H1 (cell line): Measurements from ENCODE around the gene LRP5. TPM values are rescaled to one million over a fixed set of nuclear protein-coding genes. Genes with fewer than 3 reads are reported as not detected.

Experiments
- CTCF ChIA-PET: fragments of 300-600 bp; sonication (Branson Sonifier 250); formaldehyde crosslinking; loops from one replicate; lab custom pipeline; 2021; ENCODE audit not compliant: partially characterized antibody; lab: Charles Lee
- POLR2A ChIA-PET: fragments of 300-600 bp; sonication (Branson Sonifier 250); formaldehyde crosslinking; loops from one replicate; lab custom pipeline; 2021; ENCODE audit warnings: inconsistent platforms; ENCODE audit not compliant: partially characterized antibody; lab: Charles Lee
- DNase-seq, 2 experiments: peaks; one replicate each; pipeline versions ENCODE4 v3.0.0 to v3.0.0-alpha.2; 2010 to 2022; ENCODE audit warnings: low spot score in 2 of 2, low read depth in 1 of 2, mixed read lengths in 1 of 2
- FAIRE-seq: peaks from 2 replicates; lab custom pipeline; 2011; peaks lifted over from hg19 to GRCh38; lab: Jason Lieb, UNC
- H2AFZ ChIP-seq: 2 replicates; pipeline ENCODE4 v1.8.1; 2012; ENCODE audit warnings: low read length, inconsistent platforms
- H2AK5ac ChIP-seq: 2 replicates; pipeline ENCODE4 v1.6.1; 2013; ENCODE audit warnings: low read depth, low read length
- H2BK120ac ChIP-seq: replicated peaks from 2 replicates; pipeline ENCODE3; 2013; ENCODE audit warnings: low read depth, low read length, inconsistent platforms
- H2BK12ac ChIP-seq: 2 replicates; pipeline ENCODE4 v1.6.1; 2013; ENCODE audit warnings: low read depth, low read length
- H2BK15ac ChIP-seq: 2 replicates; pipeline ENCODE4 v1.6.1; 2013; ENCODE audit warnings: low read length
- H2BK20ac ChIP-seq: 2 replicates; pipeline ENCODE4 v1.6.1; 2013; ENCODE audit warnings: low read length
- H2BK5ac ChIP-seq: 2 replicates; pipeline ENCODE4 v1.6.1; 2013; ENCODE audit warnings: low read depth, low read length
- H3K14ac ChIP-seq: 2 replicates; pipeline ENCODE4 v1.6.1; 2013; ENCODE audit warnings: inconsistent platforms; ENCODE audit not compliant: insufficient read length
- H3K18ac ChIP-seq: 2 replicates; pipeline ENCODE4 v1.6.1; 2013; ENCODE audit warnings: low read length; ENCODE audit errors: extremely low read depth
- H3K23ac ChIP-seq: 2 replicates; pipeline ENCODE4 v1.6.1; 2013; ENCODE audit warnings: inconsistent platforms; ENCODE audit not compliant: insufficient read length
- H3K23me2 ChIP-seq: 2 replicates; pipeline ENCODE4 v1.6.1; 2013; ENCODE audit warnings: low read depth, low read length
- H3K27ac ChIP-seq: 2 replicates; pipeline ENCODE4 v1.6.1; 2011; ENCODE audit warnings: low read depth, low read length, inconsistent platforms
- H3K27me3 ChIP-seq, 4 experiments: replicated peaks in 1 of 4; 1 replicate in 1 of 4; 2 replicates in 3 of 4; pipeline versions ENCODE4 v1.6.1 to v1.8.1; 2011 to 2013; ENCODE audit warnings: low read length in 3 of 4, mild to moderate bottlenecking in 3 of 4, inconsistent platforms in 2 of 4, mixed read lengths in 2 of 4, moderate library complexity in 1 of 4; ENCODE audit not compliant: control insufficient read depth in 3 of 4, insufficient read depth in 3 of 4; ENCODE audit errors: extremely low read depth in 1 of 4
- H3K36me3 ChIP-seq, 4 experiments: 2 replicates each; pipeline versions ENCODE4 v1.6.1 to v1.8.1; 2011 to 2013; ENCODE audit warnings: mild to moderate bottlenecking in 4 of 4, low read length in 3 of 4, moderate library complexity in 2 of 4, control low read depth in 1 of 4, inconsistent platforms in 1 of 4; ENCODE audit not compliant: insufficient read depth in 4 of 4, control insufficient read depth in 2 of 4
- H3K4ac ChIP-seq: replicated peaks from 2 replicates; pipeline ENCODE3; 2013; ENCODE audit warnings: low read length, low read depth, mixed read lengths, inconsistent platforms; ENCODE audit not compliant: insufficient read length
- H3K4me1 ChIP-seq, 4 experiments: replicated peaks in 1 of 4; 1 replicate in 1 of 4; 2 replicates in 3 of 4; pipeline versions ENCODE4 v1.6.1 to v1.8.1; 2011 to 2013; ENCODE audit warnings: low read length in 3 of 4, inconsistent platforms in 2 of 4, mixed read lengths in 1 of 4; ENCODE audit not compliant: insufficient read depth in 4 of 4, control insufficient read depth in 3 of 4
- H3K4me2 ChIP-seq, 2 experiments: 2 replicates each; pipeline versions ENCODE4 v1.6.1 to v1.8.1; 2011 to 2013; ENCODE audit warnings: low read depth in 2 of 2, low read length in 2 of 2, control low read depth in 1 of 2, inconsistent platforms in 1 of 2, mild to moderate bottlenecking in 1 of 2; ENCODE audit not compliant: insufficient read depth in 1 of 2
- H3K4me3 ChIP-seq, 4 experiments: fragments of 200-600, 300-600 bp in 1 of 4; sonication (generic), shearing (Covaris generic), sonication (Bioruptor Twin) in 1 of 4; 2 replicates each; pipeline versions ENCODE4 v1.5.1 to v1.8.1; 2011 to 2016; ENCODE audit warnings: low read length in 4 of 4, low read depth in 3 of 4, control low read depth in 2 of 4, inconsistent platforms in 2 of 4, mild to moderate bottlenecking in 2 of 4, mixed read lengths in 1 of 4, moderate library complexity in 1 of 4; ENCODE audit not compliant: insufficient read depth in 2 of 4; ENCODE audit errors: extremely low read depth in 1 of 4
- H3K56ac ChIP-seq: replicated peaks from 2 replicates; pipeline ENCODE3; 2013; ENCODE audit warnings: low read depth, mild to moderate bottlenecking, mixed read lengths, low read length, inconsistent platforms; ENCODE audit not compliant: insufficient read length
- H3K79me1 ChIP-seq: 2 replicates; pipeline ENCODE4 v1.6.1; 2013; ENCODE audit warnings: low read depth, low read length, control low read depth
- H3K79me2 ChIP-seq, 2 experiments: 2 replicates each; pipeline versions ENCODE4 v1.6.1 to v1.8.1; 2012 to 2013; ENCODE audit warnings: low read length in 2 of 2, mild to moderate bottlenecking in 2 of 2, inconsistent platforms in 1 of 2; ENCODE audit not compliant: insufficient read depth in 2 of 2, control insufficient read depth in 1 of 2
- H3K9ac ChIP-seq, 4 experiments: replicated peaks in 1 of 4; 1 replicate in 1 of 4; 2 replicates in 3 of 4; pipeline versions ENCODE4 v1.6.1 to v1.8.1; 2011 to 2013; ENCODE audit warnings: low read depth in 3 of 4, low read length in 3 of 4, control low read depth in 2 of 4, mild to moderate bottlenecking in 2 of 4, moderate library complexity in 2 of 4, inconsistent platforms in 1 of 4; ENCODE audit errors: extremely low read depth in 1 of 4
- H3K9me3 ChIP-seq, 2 experiments: 2 replicates each; pipeline versions ENCODE4 v1.6.1 to v1.8.1; 2012 to 2013; ENCODE audit warnings: mild to moderate bottlenecking in 2 of 2, moderate library complexity in 2 of 2, control low read depth in 1 of 2, inconsistent platforms in 1 of 2, low read depth in 1 of 2, low read length in 1 of 2, mixed read lengths in 1 of 2; ENCODE audit not compliant: insufficient read depth in 2 of 2
- H4K20me1 ChIP-seq, 2 experiments: replicated peaks in 1 of 2; 2 replicates each; pipeline versions ENCODE3 to v1.8.1; 2011 to 2013; ENCODE audit warnings: inconsistent platforms in 2 of 2, low read length in 2 of 2, mild to moderate bottlenecking in 1 of 2; ENCODE audit not compliant: insufficient read depth in 2 of 2, control insufficient read depth in 1 of 2
- H4K5ac ChIP-seq: 2 replicates; pipeline ENCODE4 v1.6.1; 2013; ENCODE audit warnings: low read length, low read depth, mixed read lengths, inconsistent platforms; ENCODE audit not compliant: insufficient read length
- H4K8ac ChIP-seq: 2 replicates; pipeline ENCODE4 v1.8.0; 2013; ENCODE audit warnings: mild to moderate bottlenecking, moderate library complexity, low read length, inconsistent platforms; ENCODE audit not compliant: insufficient read depth; ENCODE audit errors: extremely low read depth
- H4K91ac ChIP-seq: replicated peaks from 2 replicates; pipeline ENCODE3; 2013; ENCODE audit warnings: low read length, mixed read lengths, inconsistent platforms; ENCODE audit not compliant: insufficient read length
- ASH2L ChIP-seq: fragments of 200-600, 300-600 bp; sonication (generic); IDR thresholded peaks from one replicate; pipeline ENCODE4 v1.7.1; 2017; ENCODE audit warnings: low read length
- BCL11A ChIP-seq, 2 experiments: IDR thresholded peaks; one replicate each; pipeline ENCODE4 v1.6.1; 2011; ENCODE audit warnings: low read depth in 2 of 2, low read length in 2 of 2, mild to moderate bottlenecking in 2 of 2
- TAF1 ChIP-seq: IDR thresholded peaks from 2 replicates; pipeline ENCODE4 v1.6.1; 2011; ENCODE audit warnings: mild to moderate bottlenecking, low read depth, low read length
- WGBS, 2 experiments: shearing (Covaris generic) in 1 of 2; methylation state at CpG; one replicate each; pipeline versions ENCODE4 v1.1.6 to v1.1.7; 2013 to 2015; ENCODE audit warnings: low lambda C conversion rate in 2 of 2, mixed read lengths in 2 of 2, inconsistent platforms in 1 of 2, low coverage in 1 of 2, missing lambda C conversion rate in 1 of 2; ENCODE audit not compliant: insufficient replicate concordance in 2 of 2, insufficient coverage in 1 of 2, insufficient read length in 1 of 2; ENCODE audit errors: extremely low coverage in 1 of 2, missing lambda C conversion rate in 1 of 2; 5-methylcytosine and 5-hydroxymethylcytosine counted together
- polyA plus RNA-seq, 7 experiments: library from polyadenylated mRNA; depleted of rRNA in 3 of 7; stranded (reverse) in 5 of 7; unstranded in 2 of 7; fragments of >200 nt in 5 of 7; fragments of 200-250 nt in 2 of 7; gene quantifications; 1 replicate in 5 of 7; 2 replicates in 1 of 7; 4 replicates in 1 of 7; pipeline versions ENCODE4 v1.2.1 to v1.2.3, GENCODE V29; 2011 to 2013; ENCODE audit warnings: missing spikeins in 2 of 7, mixed read lengths in 2 of 7
- total RNA-seq: library from RNA; stranded (reverse); fragmentation: NEBNext Ultra II Directional; extraction: Animal tissue kit (Norgen Biotek cat#: 25700); gene quantifications from 2 replicates; pipeline ENCODE4 v1.2.1, GENCODE V29; 2021

Gene LRP5
- total and polyA plus RNA-seq, 2 of the 8 experiments (the other 6 are each of a cell fraction or from before 2014, with no cell fraction given), result 19.0 to 38.9 TPM

DNA sequence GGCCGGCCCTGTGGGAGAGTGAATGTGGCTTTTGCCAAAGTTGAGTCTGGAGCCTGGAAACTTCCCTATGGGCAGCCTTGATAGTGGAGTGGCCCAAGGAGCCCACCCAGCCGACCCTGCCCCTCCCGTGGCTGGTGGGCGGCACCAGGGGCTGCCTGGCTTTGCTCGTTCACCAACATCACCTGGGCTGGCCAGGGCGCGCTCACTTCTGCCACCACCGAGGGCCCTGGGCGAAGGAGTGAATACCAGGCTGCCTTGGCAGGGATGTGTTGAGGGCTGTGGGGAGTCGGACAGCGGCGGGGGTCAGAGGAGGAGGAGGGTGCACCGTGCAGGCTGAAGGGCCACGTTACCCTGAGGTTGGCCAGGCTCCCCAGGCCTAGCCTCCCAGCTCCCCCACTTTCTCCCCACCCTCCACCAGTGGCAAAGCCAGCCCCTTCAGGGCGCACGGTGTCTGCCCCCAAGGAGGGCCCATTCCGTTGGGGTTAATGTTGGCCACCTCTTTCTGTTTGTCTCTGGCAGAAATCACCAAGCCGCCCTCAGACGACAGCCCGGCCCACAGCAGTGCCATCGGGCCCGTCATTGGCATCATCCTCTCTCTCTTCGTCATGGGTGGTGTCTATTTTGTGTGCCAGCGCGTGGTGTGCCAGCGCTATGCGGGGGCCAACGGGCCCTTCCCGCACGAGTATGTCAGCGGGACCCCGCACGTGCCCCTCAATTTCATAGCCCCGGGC, 125.7 kb downstream of the LRP5 start:
- H2BK20ac ChIP-seq, result no peak overlapping the region
- TF ChIP-seq TAF1 (no peak), BCL11A (IDR thresholded peaks at IDR 0.05; ENCODE audit: low read depth in 2 of 2, low read length in 2 of 2) (no peak), ASH2L (no peak)
- H2BK120ac ChIP-seq, result no peak overlapping the region
- H2AK5ac ChIP-seq, result no peak overlapping the region
- no peaks in the 10 kb centered on the region for H3K23me2 ChIP-seq
- peaks cover 0 to 5% (median 3%) of the 10 kb centered on the region in 4 experiments; a peak in 6 of 8 replicates for H3K36me3 ChIP-seq
- no peak overlapping the region for H3K18ac ChIP-seq
- H4K91ac ChIP-seq, result no peak overlapping the region
- H3K4me3 ChIP-seq, result no peak overlapping the region
- POLR2A ChIA-PET, result interaction anchor here (1.2 kb wide), 1 partner anchor 22 kb away, joined by 4 read pairs; the partner anchor contains the start of gene PPP6R3
- H3K4me1 ChIP-seq, result peaks cover 3 to 22% (median 9%) of the 10 kb centered on the region in 4 experiments
- no peak overlapping the region for H3K56ac ChIP-seq
- no peaks in the 10 kb centered on the region for H3K9me3 ChIP-seq
- DNase-seq (no peak), FAIRE-seq (no peak)
- H3K4me2 ChIP-seq, result no peak overlapping the region
- no peak overlapping the region for H2AFZ ChIP-seq
- peaks cover 0 to 9% of the 10 kb centered on the region in 2 experiments for H4K20me1 ChIP-seq
- H3K27ac ChIP-seq, result no peak overlapping the region
- H4K5ac ChIP-seq, result no peak overlapping the region
- WGBS, 2 experiments, result 94% methylated on average over 32 of the region's 34 CpGs; no CpG with 5 or more reads in 1 of the 2 experiments
- H3K4ac ChIP-seq, result no peak overlapping the region
- no peaks in the 10 kb centered on the region for H3K27me3 ChIP-seq
- H2BK12ac ChIP-seq, result no peak overlapping the region
- H2BK5ac ChIP-seq, result no peak overlapping the region
- no peaks in the 10 kb centered on the region for H3K79me2 ChIP-seq
- H3K14ac ChIP-seq, result no peak overlapping the region
- no peak overlapping the region for H2BK15ac ChIP-seq
- no peak overlapping the region for H3K9ac ChIP-seq
- no peak overlapping the region for H3K23ac ChIP-seq
- no peak overlapping the region for H4K8ac ChIP-seq
- CTCF ChIA-PET, result interaction anchor here (0.7 to 1.9 kb wide), 6 partner anchors 14 to 361 kb away, joined by 3 to 5 read pairs (median 4); no protein-coding TSS in a partner anchor
- H3K79me1 ChIP-seq, result no peaks in the 10 kb centered on the region
